ENCODE measurements around the gene ITGB3.

ITGB3 gene

DNA sequence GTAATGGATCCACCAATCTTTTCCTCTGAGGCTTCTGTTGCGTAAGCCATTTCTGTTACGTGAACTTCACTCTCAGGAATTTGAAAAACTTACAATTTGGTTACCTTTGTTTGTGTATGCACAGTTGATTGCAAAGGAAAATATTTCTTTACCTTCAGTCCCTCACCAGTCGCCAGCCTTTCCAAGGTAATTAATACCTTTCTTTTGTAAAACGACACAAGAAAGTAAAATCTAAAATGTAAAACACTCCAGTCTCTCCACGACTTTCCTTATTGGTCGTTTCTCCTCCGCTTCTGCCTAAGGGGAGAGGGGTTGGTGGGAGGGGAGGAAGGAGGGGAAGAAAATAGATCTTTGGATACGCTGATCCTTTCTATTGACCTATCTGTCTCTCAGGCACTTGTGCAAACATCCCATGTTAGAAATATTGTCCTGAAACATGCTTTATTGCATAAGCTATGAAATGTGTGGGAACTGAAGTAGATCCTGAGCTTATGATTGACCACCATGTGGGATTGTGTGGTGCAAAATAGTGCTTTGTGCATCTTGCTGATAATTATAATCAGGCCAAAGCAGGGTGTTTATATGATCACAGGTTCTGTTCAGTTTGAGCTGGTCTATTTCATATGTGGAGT lies 37.7 kb downstream of the ITGB3 start:
- DNase-seq (ENCODE audit: low spot score) = no peak
- H3K36me3 ChIP-seq (replicated peaks in 1 of 2; ENCODE audit: control insufficient read depth in 2 of 2, insufficient read depth in 2 of 2, low read length in 2 of 2) = no peaks in the 10 kb centered on the region

DNA sequence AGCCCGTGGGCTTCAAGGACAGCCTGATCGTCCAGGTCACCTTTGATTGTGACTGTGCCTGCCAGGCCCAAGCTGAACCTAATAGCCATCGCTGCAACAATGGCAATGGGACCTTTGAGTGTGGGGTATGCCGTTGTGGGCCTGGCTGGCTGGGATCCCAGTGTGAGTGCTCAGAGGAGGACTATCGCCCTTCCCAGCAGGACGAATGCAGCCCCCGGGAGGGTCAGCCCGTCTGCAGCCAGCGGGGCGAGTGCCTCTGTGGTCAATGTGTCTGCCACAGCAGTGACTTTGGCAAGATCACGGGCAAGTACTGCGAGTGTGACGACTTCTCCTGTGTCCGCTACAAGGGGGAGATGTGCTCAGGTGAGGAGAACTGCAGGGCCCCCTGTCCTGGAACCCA lies 38.6 kb downstream of the ITGB3 start:
- Histone ChIP-seq H3K9ac (ENCODE audit: low read depth, low read length, poor library complexity) (no peak overlapping the region), H3K14ac (ENCODE audit: low read length) (no peak overlapping the region), H2AFZ (ENCODE audit: low read length) (no peak overlapping the region), H3K27ac (replicated peaks; ENCODE audit: low read length) (no peak overlapping the region), H2BK120ac (ENCODE audit: low read depth, low read length) (no peak overlapping the region), H4K8ac (ENCODE audit: low read depth, low read length) (peak overlapping the region; percentile 29), H3K4me2 (ENCODE audit: insufficient read depth, low read length, poor library complexity, severe bottlenecking) (no peak overlapping the region), H2AK5ac (ENCODE audit: low read depth, low read length) (peak overlapping the region; percentile 30), H3K23ac (ENCODE audit: low read depth, low read length, poor library complexity) (no peak overlapping the region), H3K4ac (ENCODE audit: low read length) (no peak overlapping the region), H3K36me3 (replicated peaks in 1 of 2; ENCODE audit: control insufficient read depth in 2 of 2, insufficient read depth in 2 of 2, low read length in 2 of 2) (no peaks in the 10 kb centered on the region), H2BK15ac (ENCODE audit: low read length) (peak overlapping the region; percentile 5), H3K9me3 (replicated peaks in 1 of 2; ENCODE audit: control insufficient read depth in 2 of 2, insufficient read depth in 1 of 2, low read depth in 1 of 2, low read length in 2 of 2) (no peaks in the 10 kb centered on the region), H2BK12ac (ENCODE audit: low read length) (no peak overlapping the region), H3K18ac (ENCODE audit: low read length) (peak overlapping the region; percentile 77), H3K79me1 (ENCODE audit: low read depth, low read length) (no peaks in the 10 kb centered on the region), H2BK5ac (ENCODE audit: low read length) (no peak overlapping the region), H3K27me3 (ENCODE audit: control insufficient read depth in 3 of 3, insufficient read depth in 3 of 3, low read depth in 1 of 3, low read length in 3 of 3) (no peaks in the 10 kb centered on the region), H3K4me1 (ENCODE audit: control insufficient read depth in 2 of 2, insufficient read depth in 1 of 2, low read depth in 1 of 2, low read length in 2 of 2) (peaks cover 17% of the 10 kb centered on the region in 2 donors), H4K91ac (ENCODE audit: low read depth, low read length, poor library complexity) (no peak overlapping the region), H3K4me3 (ENCODE audit: low read length in 2 of 2) (peak overlapping the region in 1 of 2 donors; percentile 42)
- DNase-seq (ENCODE audit: low spot score) = no peak
- no CpG with 5 or more reads among the region's 14 CpGs for WGBS, 2 donors (ENCODE audit: extremely low coverage in 2 of 2, insufficient read length in 2 of 2, insufficient replicate concordance in 1 of 2)

More for the DNA sequence above, 37.7 kb downstream of the ITGB3 start:
- Histone ChIP-seq H3K14ac (ENCODE audit: low read length) (no peak overlapping the region), H3K9ac (ENCODE audit: low read depth, low read length, poor library complexity) (no peak overlapping the region), H3K18ac (ENCODE audit: low read length) (no peak overlapping the region), H3K27me3 (ENCODE audit: control insufficient read depth in 3 of 3, insufficient read depth in 3 of 3, low read depth in 1 of 3, low read length in 3 of 3) (no peaks in the 10 kb centered on the region), H3K23ac (ENCODE audit: low read depth, low read length, poor library complexity) (no peak overlapping the region), H3K4me1 (ENCODE audit: control insufficient read depth in 2 of 2, insufficient read depth in 1 of 2, low read depth in 1 of 2, low read length in 2 of 2) (peaks cover 17% of the 10 kb centered on the region in 2 donors), H2BK15ac (ENCODE audit: low read length) (no peak overlapping the region), H3K4ac (ENCODE audit: low read length) (no peak overlapping the region), H4K8ac (ENCODE audit: low read depth, low read length) (no peak overlapping the region), H2BK120ac (ENCODE audit: low read depth, low read length) (no peak overlapping the region), H3K9me3 (replicated peaks in 1 of 2; ENCODE audit: control insufficient read depth in 2 of 2, insufficient read depth in 1 of 2, low read depth in 1 of 2, low read length in 2 of 2) (no peaks in the 10 kb centered on the region), H2BK12ac (ENCODE audit: low read length) (no peak overlapping the region), H3K4me3 (ENCODE audit: low read length in 2 of 2) (no peak overlapping the region), H2BK5ac (ENCODE audit: low read length) (no peak overlapping the region), H3K79me1 (ENCODE audit: low read depth, low read length) (no peaks in the 10 kb centered on the region), H3K27ac (replicated peaks; ENCODE audit: low read length) (no peak overlapping the region), H2AK5ac (ENCODE audit: low read depth, low read length) (no peak overlapping the region), H2AFZ (ENCODE audit: low read length) (no peak overlapping the region), H4K91ac (ENCODE audit: low read depth, low read length, poor library complexity) (no peak overlapping the region), H3K4me2 (ENCODE audit: insufficient read depth, low read length, poor library complexity, severe bottlenecking) (no peak overlapping the region)
- no CpG with 5 or more reads among the region's 8 CpGs for WGBS, 2 donors (ENCODE audit: extremely low coverage in 2 of 2, insufficient read length in 2 of 2, insufficient replicate concordance in 1 of 2)

DNA sequence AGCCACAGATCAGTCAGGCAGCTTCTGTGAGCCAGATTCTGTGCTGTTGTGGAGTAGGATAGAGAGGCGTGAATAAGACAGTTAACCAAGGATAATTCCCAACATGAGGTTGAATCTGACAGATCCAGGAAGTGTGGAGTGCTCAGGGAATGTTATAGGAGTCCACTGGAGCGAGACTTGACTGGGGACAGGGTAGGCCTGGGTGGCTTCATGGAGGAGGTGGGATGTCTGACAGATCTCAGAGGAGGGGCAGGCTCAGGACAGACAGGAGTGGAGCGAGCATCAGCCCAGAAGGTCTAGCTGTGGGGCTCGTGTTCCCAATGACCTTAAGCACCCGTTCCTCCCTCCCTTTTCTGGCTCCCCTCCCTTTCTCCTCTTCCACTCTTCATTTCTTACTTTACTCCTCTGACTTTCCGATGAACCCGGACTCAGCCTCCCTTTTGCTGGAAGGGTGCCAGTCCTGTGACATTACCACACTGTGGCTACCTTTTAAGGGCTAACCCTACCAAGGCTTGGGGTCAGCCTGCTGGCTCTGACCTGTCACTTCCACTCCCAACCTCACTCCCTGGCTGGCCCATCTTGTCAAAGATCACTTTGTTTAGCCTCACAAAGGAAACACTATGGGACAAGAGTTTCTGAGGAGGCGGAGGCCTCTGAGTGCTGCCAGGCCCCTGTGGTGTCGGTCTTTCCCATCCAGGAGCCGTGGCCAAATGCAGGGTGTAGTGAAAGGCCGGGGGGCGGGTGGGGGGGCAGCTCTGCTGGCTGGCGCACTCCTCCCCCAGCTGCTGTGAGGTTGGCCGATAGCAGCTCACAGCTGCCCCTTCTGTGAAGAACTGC lies 41.6 kb downstream of the ITGB3 start:
- Histone ChIP-seq H2BK15ac (ENCODE audit: low read length) (peak overlapping the region; percentile 7), H4K8ac (ENCODE audit: low read depth, low read length) (no peak overlapping the region), H3K4me3 (ENCODE audit: low read length in 2 of 2) (no peak overlapping the region), H2BK12ac (ENCODE audit: low read length) (no peak overlapping the region), H3K79me1 (ENCODE audit: low read depth, low read length) (no peaks in the 10 kb centered on the region), H2AFZ (ENCODE audit: low read length) (peak overlapping the region; percentile 27), H3K18ac (ENCODE audit: low read length) (peak overlapping the region; percentile 95), H3K14ac (ENCODE audit: low read length) (no peak overlapping the region), H3K9ac (ENCODE audit: low read depth, low read length, poor library complexity) (peak overlapping the region; percentile 74), H3K23ac (ENCODE audit: low read depth, low read length, poor library complexity) (no peak overlapping the region), H3K9me3 (replicated peaks in 1 of 2; ENCODE audit: control insufficient read depth in 2 of 2, insufficient read depth in 1 of 2, low read depth in 1 of 2, low read length in 2 of 2) (no peaks in the 10 kb centered on the region), H2BK5ac (ENCODE audit: low read length) (peak overlapping the region; percentile 1), H3K4ac (ENCODE audit: low read length) (no peak overlapping the region), H2BK120ac (ENCODE audit: low read depth, low read length) (no peak overlapping the region), H3K27ac (replicated peaks; ENCODE audit: low read length) (peak overlapping the region; percentile 61), H2AK5ac (ENCODE audit: low read depth, low read length) (no peak overlapping the region), H3K27me3 (ENCODE audit: control insufficient read depth in 3 of 3, insufficient read depth in 3 of 3, low read depth in 1 of 3, low read length in 3 of 3) (no peaks in the 10 kb centered on the region), H4K91ac (ENCODE audit: low read depth, low read length, poor library complexity) (no peak overlapping the region), H3K36me3 (replicated peaks in 1 of 2; ENCODE audit: control insufficient read depth in 2 of 2, insufficient read depth in 2 of 2, low read length in 2 of 2) (no peaks in the 10 kb centered on the region), H3K4me1 (ENCODE audit: control insufficient read depth in 2 of 2, insufficient read depth in 1 of 2, low read depth in 1 of 2, low read length in 2 of 2) (peaks cover 17% of the 10 kb centered on the region in 2 donors), H3K4me2 (ENCODE audit: insufficient read depth, low read length, poor library complexity, severe bottlenecking) (no peak overlapping the region)
- DNase-seq (ENCODE audit: low spot score) = peak; percentile 23
- no CpG with 5 or more reads among the region's 14 CpGs for WGBS, 2 donors (ENCODE audit: extremely low coverage in 2 of 2, insufficient read length in 2 of 2, insufficient replicate concordance in 1 of 2)

DNA sequence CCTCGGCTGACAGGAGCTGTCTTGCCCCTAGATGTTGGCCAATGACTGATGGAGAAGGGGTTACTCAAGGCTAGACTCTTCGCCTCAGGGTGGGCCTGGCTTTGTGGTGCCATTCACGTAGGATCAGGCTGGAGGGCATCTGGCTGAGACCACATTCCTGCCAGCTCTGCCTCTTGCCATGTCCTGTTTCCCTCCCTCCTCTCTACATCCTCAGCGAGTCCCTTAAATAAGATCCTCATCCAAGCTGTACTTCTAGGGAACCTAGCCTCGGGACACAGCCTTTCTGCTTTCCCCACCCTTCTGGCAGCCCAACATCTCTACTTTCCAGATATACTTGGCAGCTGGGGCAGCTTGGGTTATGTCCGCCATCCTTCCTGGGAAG lies 42.2 kb downstream of the ITGB3 start:
- Histone ChIP-seq H4K8ac (ENCODE audit: low read depth, low read length) (no peak overlapping the region), H2BK15ac (ENCODE audit: low read length) (peak overlapping the region; percentile 7), H2BK120ac (ENCODE audit: low read depth, low read length) (no peak overlapping the region), H3K9me3 (replicated peaks in 1 of 2; ENCODE audit: control insufficient read depth in 2 of 2, insufficient read depth in 1 of 2, low read depth in 1 of 2, low read length in 2 of 2) (no peaks in the 10 kb centered on the region), H2BK12ac (ENCODE audit: low read length) (no peak overlapping the region), H3K14ac (ENCODE audit: low read length) (no peak overlapping the region), H4K91ac (ENCODE audit: low read depth, low read length, poor library complexity) (no peak overlapping the region), H3K27ac (replicated peaks; ENCODE audit: low read length) (peak overlapping the region; percentile 61), H3K9ac (ENCODE audit: low read depth, low read length, poor library complexity) (peak overlapping the region; percentile 74), H3K23ac (ENCODE audit: low read depth, low read length, poor library complexity) (no peak overlapping the region), H2BK5ac (ENCODE audit: low read length) (peak overlapping the region; percentile 1), H2AK5ac (ENCODE audit: low read depth, low read length) (no peak overlapping the region), H3K18ac (ENCODE audit: low read length) (peak overlapping the region; percentile 95), H3K4me3 (ENCODE audit: low read length in 2 of 2) (no peak overlapping the region), H2AFZ (ENCODE audit: low read length) (no peak overlapping the region), H3K79me1 (ENCODE audit: low read depth, low read length) (no peaks in the 10 kb centered on the region), H3K4me2 (ENCODE audit: insufficient read depth, low read length, poor library complexity, severe bottlenecking) (no peak overlapping the region), H3K27me3 (ENCODE audit: control insufficient read depth in 3 of 3, insufficient read depth in 3 of 3, low read depth in 1 of 3, low read length in 3 of 3) (no peaks in the 10 kb centered on the region), H3K4ac (ENCODE audit: low read length) (no peak overlapping the region), H3K4me1 (ENCODE audit: control insufficient read depth in 2 of 2, insufficient read depth in 1 of 2, low read depth in 1 of 2, low read length in 2 of 2) (peaks cover 17% of the 10 kb centered on the region in 2 donors), H3K36me3 (replicated peaks in 1 of 2; ENCODE audit: control insufficient read depth in 2 of 2, insufficient read depth in 2 of 2, low read length in 2 of 2) (no peaks in the 10 kb centered on the region)
- DNase-seq (ENCODE audit: low spot score) = no peak
- WGBS, 2 donors (ENCODE audit: extremely low coverage in 2 of 2, insufficient read length in 2 of 2, insufficient replicate concordance in 1 of 2) = no CpG with 5 or more reads among the region's 6 CpGs
